ENCODE data around the gene ZDHHC21. TPM values are rescaled to one million over a fixed set of nuclear protein-coding genes. Genes with fewer than 3 reads are reported as not detected.

The ZDHHC21 gene
- total and polyA plus RNA-seq, 2 of the 8 experiments (the other 6 are each of a cell fraction or from before 2014, with no cell fraction given), result 1.9 to 6.0 TPM

- Histone ChIP-seq H2BK120ac (replicated peaks; ENCODE audit: low read depth, low read length) (no peak overlapping the region), H3K27ac (ENCODE audit: low read depth, low read length) (no peak overlapping the region), H3K4ac (replicated peaks; ENCODE audit: insufficient read length, low read depth, low read length) (no peak overlapping the region), H3K56ac (replicated peaks; ENCODE audit: insufficient read length, low read depth, low read length) (no peak overlapping the region), H3K14ac (ENCODE audit: insufficient read length) (no peak overlapping the region), H4K8ac (ENCODE audit: extremely low read depth, insufficient read depth, low read length) (no peak overlapping the region), H3K79me2 (ENCODE audit: control insufficient read depth in 1 of 2, insufficient read depth in 2 of 2, low read length in 2 of 2) (no peaks in the 10 kb centered on the region), H3K18ac (ENCODE audit: extremely low read depth, low read length) (no peak overlapping the region), H2BK20ac (ENCODE audit: low read length) (no peak overlapping the region), H4K91ac (replicated peaks; ENCODE audit: insufficient read length, low read length) (no peak overlapping the region), H4K5ac (ENCODE audit: insufficient read length, low read depth, low read length) (no peak overlapping the region), H3K4me2 (ENCODE audit: insufficient read depth in 1 of 2, low read depth in 2 of 2, low read length in 2 of 2) (no peak overlapping the region), H3K36me3 (ENCODE audit: control insufficient read depth in 2 of 4, insufficient read depth in 4 of 4, low read length in 3 of 4) (no peaks in the 10 kb centered on the region), H3K23me2 (ENCODE audit: low read depth, low read length) (no peaks in the 10 kb centered on the region), H2BK15ac (ENCODE audit: low read length) (no peak overlapping the region), H3K9me3 (ENCODE audit: insufficient read depth in 2 of 2, low read depth in 1 of 2, low read length in 1 of 2) (0 out of 4 replicates have a peak, but pooled peaks cover 0 to 3% of the 10 kb centered on the region in 2 experiments), H2AK5ac (ENCODE audit: low read depth, low read length) (no peak overlapping the region), H3K4me3 (ENCODE audit: extremely low read depth in 1 of 4, insufficient read depth in 2 of 4, low read depth in 3 of 4, low read length in 4 of 4) (no peak overlapping the region), H3K9ac (replicated peaks in 1 of 4; ENCODE audit: extremely low read depth in 1 of 4, low read depth in 3 of 4, low read length in 3 of 4) (no peak overlapping the region), H4K20me1 (replicated peaks in 1 of 2; ENCODE audit: control insufficient read depth in 1 of 2, insufficient read depth in 2 of 2, low read length in 2 of 2) (no peaks in the 10 kb centered on the region), H2BK5ac (ENCODE audit: low read depth, low read length) (no peak overlapping the region), H3K27me3 (replicated peaks in 1 of 4; ENCODE audit: control insufficient read depth in 3 of 4, extremely low read depth in 1 of 4, insufficient read depth in 3 of 4, low read length in 3 of 4) (no peaks in the 10 kb centered on the region), H3K4me1 (replicated peaks in 1 of 4; ENCODE audit: control insufficient read depth in 3 of 4, insufficient read depth in 4 of 4, low read length in 3 of 4) (no peaks in the 10 kb centered on the region), H3K23ac (ENCODE audit: insufficient read length) (no peak overlapping the region), H2BK12ac (ENCODE audit: low read depth, low read length) (no peak overlapping the region), H3K79me1 (ENCODE audit: low read depth, low read length) (no peaks in the 10 kb centered on the region), H2AFZ (ENCODE audit: low read length) (no peak overlapping the region)
- DNase-seq (ENCODE audit: low read depth in 1 of 2, low spot score in 2 of 2) (no peak), FAIRE-seq (no peak)
- TF ChIP-seq TCF12 (IDR thresholded peaks at IDR 0.05; ENCODE audit: low read depth, low read length) (no peak), SP1 (IDR thresholded peaks at IDR 0.05; ENCODE audit: low read depth, low read length) (no peak), KDM1A (IDR thresholded peaks at IDR 0.05; ENCODE audit: borderline replicate concordance, low read length) (no peak), GTF2F1 (IDR thresholded peaks at IDR 0.05; ENCODE audit: borderline replicate concordance, low read depth, low read length) (no peak), POU5F1 (IDR thresholded peaks at IDR 0.05; ENCODE audit: low read depth, low read length) (no peak), TAF1 (IDR thresholded peaks at IDR 0.05; ENCODE audit: low read depth, low read length) (no peak)
- CTCF ChIA-PET (ENCODE audit: partially characterized antibody), result interaction anchor here (1.7 kb wide), 1 partner anchor 9 kb away, joined by 5 read pairs; no protein-coding TSS in a partner anchor
- WGBS, 2 experiments (ENCODE audit: extremely low coverage in 1 of 2, insufficient coverage in 1 of 2, insufficient read length in 1 of 2, insufficient replicate concordance in 2 of 2, low coverage in 1 of 2, low lambda C conversion rate in 2 of 2, missing lambda C conversion rate in 1 of 2), result 66% methylated on average over 8 of the region's 8 CpGs; no CpG with 5 or more reads in 1 of the 2 experiments
- POLR2A ChIA-PET (ENCODE audit: partially characterized antibody), result interaction anchor here (0.5 kb wide), 1 partner anchor 71 kb away, joined by 3 read pairs; no protein-coding TSS in a partner anchor
Observed at GRCh38 chr9:14585730-14586473, 107.3 kb downstream of the ZDHHC21 start.
